Tibial nerve (tissue), 3 donors: Measurements from ENCODE around the gene PLSCR2.

Experiments used
- CTCF ChIP-seq, 5 experiments: fragments of 200-600 bp in 3 of 5; fragments of 450-650 bp in 2 of 5; sonication (generic) in 3 of 5; IDR thresholded peaks; one replicate each; pipeline ENCODE4 v1.5.1; 2016 to 2019; ENCODE audit warnings: antibody characterized with exemption in 5 of 5, mild to moderate bottlenecking in 3 of 5, moderate library complexity in 2 of 5
- POLR2A ChIP-seq, 2 donors: fragments of 450-650 bp; IDR thresholded peaks; one replicate each; pipeline ENCODE4 v1.6.1; 2017; ENCODE audit warnings: antibody characterized with exemption in 2 of 2, mild to moderate bottlenecking in 2 of 2, moderate library complexity in 2 of 2

GRCh38 chr3:146403792-146404191, 65.6 kb downstream of the PLSCR2 start:
- no peak for TF ChIP-seq CTCF (IDR thresholded peaks at IDR 0.05)
- no peak for TF ChIP-seq POLR2A (IDR thresholded peaks at IDR 0.05)
